HG02943 (cell line): Measurements from ENCODE around the gene CASP2.

Source experiments
- ATAC-seq: cut with Tn5 transposase; IDR thresholded peaks from one replicate; pipeline ENCODE4 v1.9.1; 2021; ENCODE audit warnings: mild to moderate bottlenecking, low read depth, moderate library complexity; ENCODE audit not compliant: unreplicated experiment

Gene CASP2

GRCh38 chr7:143325240-143325639 is 37.1 kb downstream of the CASP2 start:
- ATAC-seq: no peak

- ATAC-seq: no peak
Observed at GRCh38 chr7:143327903-143328302, 39.8 kb downstream of the CASP2 start.

GRCh38 chr7:143329471-143330170 is 41.5 kb downstream of the CASP2 start:
- no peak for ATAC-seq

GRCh38 chr7:143331179-143331801 is 43.1 kb downstream of the CASP2 start:
- ATAC-seq: no peak

- no peak for ATAC-seq
Observed at GRCh38 chr7:143334244-143334643, 46.1 kb downstream of the CASP2 start.

- ATAC-seq: no peak
Observed at GRCh38 chr7:143337216-143337615, 49.1 kb downstream of the CASP2 start.

- ATAC-seq: no peak
Observed at GRCh38 chr7:143341842-143342241, 53.7 kb downstream of the CASP2 start.

- ATAC-seq: no peak
Observed at GRCh38 chr7:143343596-143343995, 55.4 kb downstream of the CASP2 start.

GRCh38 chr7:143345428-143345900 is 57.3 kb downstream of the CASP2 start:
- ATAC-seq: no peak

GRCh38 chr7:143346018-143346417 is 57.9 kb downstream of the CASP2 start:
- ATAC-seq: no peak

- ATAC-seq: no peak
Observed at GRCh38 chr7:143347950-143348349, 59.8 kb downstream of the CASP2 start.

- no peak for ATAC-seq
Observed at GRCh38 chr7:143351060-143351459, 62.9 kb downstream of the CASP2 start.

GRCh38 chr7:143351574-143351973 is 63.4 kb downstream of the CASP2 start:
- ATAC-seq: no peak

- no peak for ATAC-seq
Observed at GRCh38 chr7:143352531-143353002, 64.4 kb downstream of the CASP2 start.

GRCh38 chr7:143354376-143354775 is 66.2 kb downstream of the CASP2 start:
- ATAC-seq: no peak

GRCh38 chr7:143354965-143355364 is 66.8 kb downstream of the CASP2 start:
- ATAC-seq: no peak

- no peak for ATAC-seq
Observed at GRCh38 chr7:143355450-143356385, 67.6 kb downstream of the CASP2 start.

- no peak for ATAC-seq
Observed at GRCh38 chr7:143356414-143357050, 68.4 kb downstream of the CASP2 start.
